Suppressor macrophage treated with lipopolysaccharide for 1 hour (primary cell): ENCODE results near the gene WNT11.
"Not testable (repeated sequence)": the region's sequence is repeated elsewhere in the genome, so short reads cannot be mapped to it uniquely, and the experiment has no call there.

Source experiments
- DNase-seq, 3 donors: peaks; one replicate each; pipeline ENCODE4 v3.0.0-alpha.2; 2020 to 2022

WNT11 gene

GRCh38 chr11:76201056-76201455, 5.2 kb downstream of the WNT11 start:
- no peak for DNase-seq

- DNase-seq, result peak in 1 of 3 donors; percentile 7
Observed at GRCh38 chr11:76200006-76200940, 6.0 kb downstream of the WNT11 start.

GRCh38 chr11:76198691-76199090, 7.6 kb downstream of the WNT11 start:
- DNase-seq, result not testable (repeated sequence)

GRCh38 chr11:76197941-76198640, 8.2 kb downstream of the WNT11 start:
- no peak for DNase-seq

GRCh38 chr11:76197332-76197731, 9.0 kb downstream of the WNT11 start:
- DNase-seq, result no peak

- DNase-seq, result no peak
Observed at GRCh38 chr11:76196849-76197248, 9.5 kb downstream of the WNT11 start.

- DNase-seq, result no peak
Observed at GRCh38 chr11:76194872-76195668, 11.2 kb downstream of the WNT11 start.

GRCh38 chr11:76193219-76193618, 13.1 kb downstream of the WNT11 start:
- no peak for DNase-seq

GRCh38 chr11:76190376-76190775, 15.9 kb downstream of the WNT11 start:
- no peak for DNase-seq

- no peak for DNase-seq
Observed at GRCh38 chr11:76189682-76190081, 16.6 kb downstream of the WNT11 start.

- no peak for DNase-seq
Observed at GRCh38 chr11:76188873-76189272, 17.4 kb downstream of the WNT11 start.

- DNase-seq, result no peak
Observed at GRCh38 chr11:76186776-76187279, 19.5 kb downstream of the WNT11 start.

GRCh38 chr11:76185931-76186401, 20.3 kb downstream of the WNT11 start:
- no peak for DNase-seq

- no peak for DNase-seq
Observed at GRCh38 chr11:76185511-76185910, 20.8 kb downstream of the WNT11 start.

- DNase-seq, result no peak
Observed at GRCh38 chr11:76184551-76184993, 21.7 kb downstream of the WNT11 start.

GRCh38 chr11:76181371-76181770, 24.9 kb downstream of the WNT11 start:
- no peak for DNase-seq

GRCh38 chr11:76179147-76179546, 27.2 kb downstream of the WNT11 start:
- no peak for DNase-seq

GRCh38 chr11:76177250-76177686, 29.0 kb downstream of the WNT11 start:
- no peak for DNase-seq

GRCh38 chr11:76176463-76176862, 29.8 kb downstream of the WNT11 start:
- DNase-seq, result no peak

- no peak for DNase-seq
Observed at GRCh38 chr11:76175783-76176182, 30.5 kb downstream of the WNT11 start.

GRCh38 chr11:76174330-76174729, 32.0 kb downstream of the WNT11 start:
- DNase-seq, result no peak

GRCh38 chr11:76173663-76174062, 32.6 kb downstream of the WNT11 start:
- no peak for DNase-seq

- DNase-seq, result no peak
Observed at GRCh38 chr11:76172583-76172982, 33.7 kb downstream of the WNT11 start.
